GM12892 (cell line): Measurements from ENCODE around the gene FBXW2.

Experiments
- POLR2A ChIP-seq: IDR thresholded peaks from 2 replicates; pipeline ENCODE4 v1.6.1; 2011; ENCODE audit warnings: low read depth, low read length, control low read depth
- TAF1 ChIP-seq: IDR thresholded peaks from 2 replicates; pipeline ENCODE4 v1.6.1; 2011; ENCODE audit warnings: low read depth, mild to moderate bottlenecking, control low read depth, low read length, borderline replicate concordance

GRCh38 chr9:120742951-120743416 is 50.2 kb downstream of the FBXW2 start:
- TF ChIP-seq TAF1 (no peak), POLR2A (no peak)
